Measurements from ENCODE around the gene SLC17A5.
"Not testable (repeated sequence)": the region's sequence is repeated elsewhere in the genome, so short reads cannot be mapped to it uniquely, and the experiment has no call there.

SLC17A5 gene

GRCh38 chr6:73694711-73695411 is 41.1 kb upstream of the SLC17A5 start:
- TF ChIP-seq CTCF (IDR thresholded peaks at IDR 0.05; ENCODE audit: low read depth, low read length), result no peak

GRCh38 chr6:73691512-73691911 is 37.7 kb upstream of the SLC17A5 start:
- DNase-seq (ENCODE audit: extremely low read depth, low read depth), result no peak
- no peak for TF ChIP-seq CTCF (IDR thresholded peaks at IDR 0.05; ENCODE audit: low read depth, low read length)

More at GRCh38 chr6:73694711-73695411, 41.1 kb upstream of the SLC17A5 start:
- DNase-seq (ENCODE audit: extremely low read depth, low read depth), result no peak

- TF ChIP-seq CTCF (IDR thresholded peaks at IDR 0.05; ENCODE audit: low read depth, low read length), result no peak
- no peak for DNase-seq (ENCODE audit: extremely low read depth, low read depth)
Measured at GRCh38 chr6:73690056-73690455, 36.3 kb upstream of the SLC17A5 start.

GRCh38 chr6:73688351-73688750 is 34.6 kb upstream of the SLC17A5 start:
- TF ChIP-seq CTCF (IDR thresholded peaks at IDR 0.05; ENCODE audit: low read depth, low read length), result no peak

GRCh38 chr6:73683574-73683973 is 29.8 kb upstream of the SLC17A5 start:
- not testable (repeated sequence) for DNase-seq (ENCODE audit: extremely low read depth, low read depth)

More at GRCh38 chr6:73688351-73688750, 34.6 kb upstream of the SLC17A5 start:
- no peak for DNase-seq (ENCODE audit: extremely low read depth, low read depth)

- TF ChIP-seq CTCF (IDR thresholded peaks at IDR 0.05; ENCODE audit: low read depth, low read length), result no peak
- no peak for DNase-seq (ENCODE audit: extremely low read depth, low read depth)
Measured at GRCh38 chr6:73680289-73680918, 26.6 kb upstream of the SLC17A5 start.

GRCh38 chr6:73679846-73680245 is 26.1 kb upstream of the SLC17A5 start:
- DNase-seq (ENCODE audit: extremely low read depth, low read depth), result not testable (repeated sequence)

- TF ChIP-seq CTCF (IDR thresholded peaks at IDR 0.05; ENCODE audit: low read depth, low read length), result no peak
- no peak for DNase-seq (ENCODE audit: extremely low read depth, low read depth)
Measured at GRCh38 chr6:73679009-73679408, 25.2 kb upstream of the SLC17A5 start.
